Osteocyte (in vitro differentiated cells): Measurements from ENCODE around the gene HDAC9. TPM values are rescaled to one million over a fixed set of nuclear protein-coding genes. Genes with fewer than 3 reads are reported as not detected.

Experiments
- DNase-seq: peaks from one replicate; pipeline ENCODE4 v3.0.0; 2021; ENCODE audit warnings: mixed read lengths; ENCODE audit not compliant: unreplicated experiment; ENCODE audit errors: extremely low spot score
- H3K27ac Mint-ChIP-seq: one replicate; pipeline ENCODE4 v1.8.0; 2021; ENCODE audit warnings: mild to moderate bottlenecking, mixed read lengths; ENCODE audit not compliant: unreplicated experiment
- H3K27me3 Mint-ChIP-seq: one replicate; pipeline ENCODE4 v1.8.0; 2021; ENCODE audit warnings: mixed read lengths; ENCODE audit not compliant: unreplicated experiment
- H3K36me3 Mint-ChIP-seq: one replicate; pipeline ENCODE4 v1.8.0; 2021; ENCODE audit warnings: mixed read lengths; ENCODE audit not compliant: unreplicated experiment
- H3K4me1 Mint-ChIP-seq: one replicate; pipeline ENCODE4 v1.8.0; 2021; ENCODE audit warnings: mixed read lengths; ENCODE audit not compliant: unreplicated experiment
- H3K4me3 Mint-ChIP-seq: one replicate; pipeline ENCODE4 v1.8.0; 2021; ENCODE audit warnings: mild to moderate bottlenecking, moderate library complexity, mixed read lengths; ENCODE audit not compliant: unreplicated experiment
- H3K9me3 Mint-ChIP-seq: one replicate; pipeline ENCODE4 v1.8.0; 2021; ENCODE audit warnings: mixed read lengths; ENCODE audit not compliant: unreplicated experiment
- total RNA-seq: library from RNA; stranded (reverse); gene quantifications from 2 replicates; pipeline ENCODE4 v1.2.1, GENCODE V29; 2021
- TF ChIP-seq, protein P1 (sequence below): fragments of 200-600 bp; sonication (generic); IDR thresholded peaks from 2 replicates; pipeline ENCODE4 v1.5.0; 2021; ENCODE audit warnings: antibody characterized with exemption, mild to moderate bottlenecking, moderate library complexity

HDAC9 gene
- total RNA-seq, 1 donor from 2014 or later: 0.81 TPM

DNA sequence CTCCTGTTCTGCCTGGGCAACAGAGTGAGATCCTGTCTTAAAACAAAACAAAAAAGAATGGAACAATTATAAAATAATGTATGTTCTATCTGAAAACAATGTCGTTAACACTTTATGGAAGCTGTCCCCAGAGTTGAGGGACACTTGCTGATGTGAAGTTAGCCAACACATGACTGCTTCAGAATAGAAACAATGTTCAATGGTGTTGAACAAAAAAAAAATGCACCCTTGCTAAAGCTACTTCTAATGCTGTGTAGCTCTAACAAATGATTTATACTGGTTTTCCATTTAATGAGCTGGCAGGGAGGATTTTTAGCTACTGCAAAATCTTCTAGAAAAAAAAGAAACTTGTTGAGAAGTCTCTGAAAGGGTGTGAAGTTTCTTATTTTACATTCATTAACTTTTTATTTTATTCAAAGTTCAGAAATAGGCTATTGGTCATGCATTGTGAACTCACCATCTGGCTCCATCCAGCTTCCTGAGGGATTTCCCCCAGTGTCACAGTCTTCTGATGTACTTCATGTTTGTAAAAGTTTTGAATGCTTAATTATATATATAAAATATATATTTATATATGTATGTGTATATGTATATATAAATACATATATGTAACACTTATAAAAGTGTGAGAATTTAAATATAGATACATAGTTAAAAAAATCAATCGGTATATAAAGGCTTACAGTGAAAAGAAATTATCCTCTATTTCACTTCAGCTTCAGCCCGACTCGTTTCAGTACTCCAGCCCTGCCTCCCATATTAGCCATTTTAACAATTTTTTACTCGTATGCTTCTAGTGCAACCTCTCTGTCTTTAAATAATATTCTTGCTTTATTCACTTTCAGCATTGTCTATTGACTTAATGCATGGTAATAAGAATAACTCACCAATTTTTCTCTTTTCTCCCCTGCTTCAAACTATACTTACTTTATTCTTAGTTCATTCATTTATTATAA is 35.0 kb downstream of the HDAC9 start:
- Mint-ChIP-seq H3K36me3 (no peaks in the 10 kb centered on the region), H3K27me3 (no peaks in the 10 kb centered on the region), H3K4me1 (peaks cover 7% of the 10 kb centered on the region), H3K9me3 (no peaks in the 10 kb centered on the region), H3K27ac (no peak overlapping the region), H3K4me3 (no peak overlapping the region)
- no peak for DNase-seq
- TF ChIP-seq, protein P1, sequence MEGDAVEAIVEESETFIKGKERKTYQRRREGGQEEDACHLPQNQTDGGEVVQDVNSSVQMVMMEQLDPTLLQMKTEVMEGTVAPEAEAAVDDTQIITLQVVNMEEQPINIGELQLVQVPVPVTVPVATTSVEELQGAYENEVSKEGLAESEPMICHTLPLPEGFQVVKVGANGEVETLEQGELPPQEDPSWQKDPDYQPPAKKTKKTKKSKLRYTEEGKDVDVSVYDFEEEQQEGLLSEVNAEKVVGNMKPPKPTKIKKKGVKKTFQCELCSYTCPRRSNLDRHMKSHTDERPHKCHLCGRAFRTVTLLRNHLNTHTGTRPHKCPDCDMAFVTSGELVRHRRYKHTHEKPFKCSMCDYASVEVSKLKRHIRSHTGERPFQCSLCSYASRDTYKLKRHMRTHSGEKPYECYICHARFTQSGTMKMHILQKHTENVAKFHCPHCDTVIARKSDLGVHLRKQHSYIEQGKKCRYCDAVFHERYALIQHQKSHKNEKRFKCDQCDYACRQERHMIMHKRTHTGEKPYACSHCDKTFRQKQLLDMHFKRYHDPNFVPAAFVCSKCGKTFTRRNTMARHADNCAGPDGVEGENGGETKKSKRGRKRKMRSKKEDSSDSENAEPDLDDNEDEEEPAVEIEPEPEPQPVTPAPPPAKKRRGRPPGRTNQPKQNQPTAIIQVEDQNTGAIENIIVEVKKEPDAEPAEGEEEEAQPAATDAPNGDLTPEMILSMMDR: no peak

- TF ChIP-seq, protein P1: no peak
- H3K36me3 Mint-ChIP-seq: no peaks in the 10 kb centered on the region
- H3K9me3 Mint-ChIP-seq: no peaks in the 10 kb centered on the region
- no peaks in the 10 kb centered on the region for H3K27me3 Mint-ChIP-seq
- no peak for DNase-seq
- H3K4me1 Mint-ChIP-seq: peaks cover 9% of the 10 kb centered on the region
- no peak overlapping the region for H3K27ac Mint-ChIP-seq
- no peak overlapping the region for H3K4me3 Mint-ChIP-seq
Observed at GRCh38 chr7:18531539-18531938, 36.0 kb downstream of the HDAC9 start.

DNA sequence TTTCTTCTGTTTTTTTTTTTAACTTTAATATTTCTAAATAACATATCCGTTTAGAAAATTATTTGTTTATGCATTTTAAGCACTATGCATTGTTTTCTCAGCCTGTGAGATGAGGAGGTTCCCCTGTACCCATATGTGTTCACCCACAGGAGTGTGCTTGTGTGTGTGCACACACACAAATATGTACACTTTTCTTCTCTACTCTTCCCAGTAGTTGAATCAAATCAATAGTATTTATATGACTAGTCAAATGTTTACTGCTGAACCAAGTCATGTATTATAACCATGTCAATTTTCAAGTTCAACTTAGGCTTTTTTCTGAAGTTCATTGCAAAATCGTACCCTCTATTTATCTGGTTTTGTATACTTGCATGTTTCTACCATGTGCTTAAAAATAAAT is 37.3 kb downstream of the HDAC9 start:
- Mint-ChIP-seq H3K4me3 (no peak overlapping the region), H3K4me1 (peaks cover 13% of the 10 kb centered on the region), H3K36me3 (no peaks in the 10 kb centered on the region), H3K27me3 (no peaks in the 10 kb centered on the region), H3K9me3 (no peaks in the 10 kb centered on the region), H3K27ac (no peak overlapping the region)
- TF ChIP-seq, protein P1: no peak
- no peak for DNase-seq

- no peak for DNase-seq
- no peaks in the 10 kb centered on the region for H3K9me3 Mint-ChIP-seq
- no peak overlapping the region for H3K27ac Mint-ChIP-seq
- H3K36me3 Mint-ChIP-seq: no peaks in the 10 kb centered on the region
- TF ChIP-seq, protein P1: no peak
- H3K4me1 Mint-ChIP-seq: peaks cover 7% of the 10 kb centered on the region
- H3K27me3 Mint-ChIP-seq: no peaks in the 10 kb centered on the region
- H3K4me3 Mint-ChIP-seq: no peak overlapping the region
Observed at GRCh38 chr7:18534481-18534880, 38.9 kb downstream of the HDAC9 start.

DNA sequence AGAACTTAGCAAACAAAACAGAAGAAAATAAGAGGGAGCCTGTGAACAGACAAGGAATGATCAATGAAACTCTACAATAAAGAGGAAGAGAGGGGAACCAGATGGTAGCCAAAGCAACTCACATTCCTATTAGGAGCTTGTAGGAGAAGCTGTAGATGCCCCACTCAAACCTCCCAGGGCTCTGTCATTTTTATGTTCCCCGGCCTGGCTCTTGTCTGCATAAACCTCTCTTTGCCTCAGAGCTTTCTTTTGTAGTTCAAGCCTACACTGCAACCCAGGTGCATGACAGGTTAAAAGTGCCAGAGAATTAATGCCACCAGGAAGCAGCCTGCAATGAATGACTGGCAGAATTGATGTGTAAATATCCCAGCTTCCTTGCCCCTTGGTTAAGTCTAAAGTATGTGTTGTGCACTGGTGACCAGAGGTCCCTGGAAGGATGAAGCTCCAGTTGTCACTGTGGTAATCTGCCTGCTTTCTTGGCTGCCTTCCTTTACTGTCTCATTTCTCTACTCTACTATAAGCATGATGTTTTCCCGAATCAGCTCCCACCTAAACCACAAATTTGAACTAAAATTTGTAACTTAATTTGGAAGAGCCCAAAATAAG is 40.4 kb downstream of the HDAC9 start:
- Mint-ChIP-seq H3K9me3 (no peaks in the 10 kb centered on the region), H3K27me3 (no peaks in the 10 kb centered on the region), H3K4me1 (peaks cover 10% of the 10 kb centered on the region), H3K4me3 (no peak overlapping the region), H3K36me3 (no peaks in the 10 kb centered on the region), H3K27ac (no peak overlapping the region)
- TF ChIP-seq, protein P1: no peak
- no peak for DNase-seq
